ENCODE results near the gene ZNF74. TPM values are rescaled to one million over a fixed set of nuclear protein-coding genes. Genes with fewer than 3 reads are reported as not detected.

Gene ZNF74
- polyA plus RNA-seq, 1 donor from 2014 or later, result 75.6 TPM

DNA sequence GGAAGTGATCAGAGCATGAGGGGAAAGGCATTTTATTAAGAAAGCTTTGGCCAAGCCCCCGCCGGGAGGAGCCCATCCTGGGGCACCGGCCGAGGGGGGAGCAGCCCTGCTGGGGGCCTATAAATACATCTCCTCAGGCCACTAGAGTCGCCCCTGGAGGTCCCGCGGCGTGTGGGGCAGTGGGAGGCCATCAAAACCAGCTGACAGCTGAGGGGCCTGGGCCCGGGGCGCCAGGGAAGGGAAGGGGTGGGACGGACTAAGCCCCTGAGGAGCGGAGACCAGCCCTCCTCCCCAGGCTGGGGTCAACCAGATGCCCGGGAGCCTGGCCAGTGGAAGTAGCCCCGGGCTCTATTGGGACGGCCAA, 30.6 kb downstream of the ZNF74 start:
- H3K9me2 ChIP-seq (ENCODE audit: insufficient read depth, low read length), result no peaks in the 10 kb centered on the region
- H3K9ac ChIP-seq (ENCODE audit: low read length), result no peak overlapping the region
- H3K27me3 ChIP-seq (ENCODE audit: insufficient read depth, low read depth, low read length), result peaks cover 11% of the 10 kb centered on the region
- H4K20me1 ChIP-seq (ENCODE audit: insufficient read depth), result no peaks in the 10 kb centered on the region
- H3K79me2 ChIP-seq (replicated peaks; ENCODE audit: insufficient read depth, low read length), result no peaks in the 10 kb centered on the region
- no peaks in the 10 kb centered on the region for H3K9me3 ChIP-seq (ENCODE audit: low read length)
- no peak overlapping the region for H3K27ac ChIP-seq (ENCODE audit: low read length)
- no peak for TF ChIP-seq RAD21 (conservative IDR thresholded peaks at IDR 0.05)
- TF ChIP-seq EZH2 (IDR thresholded peaks at IDR 0.05; ENCODE audit: borderline replicate concordance, insufficient read depth, low read length, poor library complexity, severe bottlenecking), result no peak
- TF ChIP-seq POLR2AphosphoS5 (IDR thresholded peaks at IDR 0.05), result no peak
- TF ChIP-seq, protein P1, sequence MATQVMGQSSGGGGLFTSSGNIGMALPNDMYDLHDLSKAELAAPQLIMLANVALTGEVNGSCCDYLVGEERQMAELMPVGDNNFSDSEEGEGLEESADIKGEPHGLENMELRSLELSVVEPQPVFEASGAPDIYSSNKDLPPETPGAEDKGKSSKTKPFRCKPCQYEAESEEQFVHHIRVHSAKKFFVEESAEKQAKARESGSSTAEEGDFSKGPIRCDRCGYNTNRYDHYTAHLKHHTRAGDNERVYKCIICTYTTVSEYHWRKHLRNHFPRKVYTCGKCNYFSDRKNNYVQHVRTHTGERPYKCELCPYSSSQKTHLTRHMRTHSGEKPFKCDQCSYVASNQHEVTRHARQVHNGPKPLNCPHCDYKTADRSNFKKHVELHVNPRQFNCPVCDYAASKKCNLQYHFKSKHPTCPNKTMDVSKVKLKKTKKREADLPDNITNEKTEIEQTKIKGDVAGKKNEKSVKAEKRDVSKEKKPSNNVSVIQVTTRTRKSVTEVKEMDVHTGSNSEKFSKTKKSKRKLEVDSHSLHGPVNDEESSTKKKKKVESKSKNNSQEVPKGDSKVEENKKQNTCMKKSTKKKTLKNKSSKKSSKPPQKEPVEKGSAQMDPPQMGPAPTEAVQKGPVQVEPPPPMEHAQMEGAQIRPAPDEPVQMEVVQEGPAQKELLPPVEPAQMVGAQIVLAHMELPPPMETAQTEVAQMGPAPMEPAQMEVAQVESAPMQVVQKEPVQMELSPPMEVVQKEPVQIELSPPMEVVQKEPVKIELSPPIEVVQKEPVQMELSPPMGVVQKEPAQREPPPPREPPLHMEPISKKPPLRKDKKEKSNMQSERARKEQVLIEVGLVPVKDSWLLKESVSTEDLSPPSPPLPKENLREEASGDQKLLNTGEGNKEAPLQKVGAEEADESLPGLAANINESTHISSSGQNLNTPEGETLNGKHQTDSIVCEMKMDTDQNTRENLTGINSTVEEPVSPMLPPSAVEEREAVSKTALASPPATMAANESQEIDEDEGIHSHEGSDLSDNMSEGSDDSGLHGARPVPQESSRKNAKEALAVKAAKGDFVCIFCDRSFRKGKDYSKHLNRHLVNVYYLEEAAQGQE (IDR thresholded peaks at IDR 0.05; ENCODE audit: borderline replicate concordance), result no peak
- no peak for TF ChIP-seq EP300 (conservative IDR thresholded peaks at IDR 0.05; ENCODE audit: poor library complexity, severe bottlenecking)
- TF ChIP-seq TAF1 (IDR thresholded peaks at IDR 0.05; ENCODE audit: low read depth), result no peak
- TF ChIP-seq, protein P2, sequence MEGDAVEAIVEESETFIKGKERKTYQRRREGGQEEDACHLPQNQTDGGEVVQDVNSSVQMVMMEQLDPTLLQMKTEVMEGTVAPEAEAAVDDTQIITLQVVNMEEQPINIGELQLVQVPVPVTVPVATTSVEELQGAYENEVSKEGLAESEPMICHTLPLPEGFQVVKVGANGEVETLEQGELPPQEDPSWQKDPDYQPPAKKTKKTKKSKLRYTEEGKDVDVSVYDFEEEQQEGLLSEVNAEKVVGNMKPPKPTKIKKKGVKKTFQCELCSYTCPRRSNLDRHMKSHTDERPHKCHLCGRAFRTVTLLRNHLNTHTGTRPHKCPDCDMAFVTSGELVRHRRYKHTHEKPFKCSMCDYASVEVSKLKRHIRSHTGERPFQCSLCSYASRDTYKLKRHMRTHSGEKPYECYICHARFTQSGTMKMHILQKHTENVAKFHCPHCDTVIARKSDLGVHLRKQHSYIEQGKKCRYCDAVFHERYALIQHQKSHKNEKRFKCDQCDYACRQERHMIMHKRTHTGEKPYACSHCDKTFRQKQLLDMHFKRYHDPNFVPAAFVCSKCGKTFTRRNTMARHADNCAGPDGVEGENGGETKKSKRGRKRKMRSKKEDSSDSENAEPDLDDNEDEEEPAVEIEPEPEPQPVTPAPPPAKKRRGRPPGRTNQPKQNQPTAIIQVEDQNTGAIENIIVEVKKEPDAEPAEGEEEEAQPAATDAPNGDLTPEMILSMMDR (IDR thresholded peaks at IDR 0.05; ENCODE audit: poor library complexity, severe bottlenecking), result no peak
- no peak for TF ChIP-seq SMC3 (conservative IDR thresholded peaks at IDR 0.05; ENCODE audit: poor library complexity)
- TF ChIP-seq MXI1 (conservative IDR thresholded peaks at IDR 0.05; ENCODE audit: poor library complexity, severe bottlenecking), result no peak
- H3K4me3 ChIP-seq (ENCODE audit: low read length), result no peak overlapping the region
- no peaks in the 10 kb centered on the region for H3F3A ChIP-seq (ENCODE audit: insufficient read depth, low read length, poor library complexity, severe bottlenecking)
- no peak overlapping the region for H2AFZ ChIP-seq (ENCODE audit: low read depth, low read length)
- H3K36me3 ChIP-seq (ENCODE audit: insufficient read depth, low read length), result no peaks in the 10 kb centered on the region
- H3K4me2 ChIP-seq (ENCODE audit: low read length), result no peak overlapping the region

DNA sequence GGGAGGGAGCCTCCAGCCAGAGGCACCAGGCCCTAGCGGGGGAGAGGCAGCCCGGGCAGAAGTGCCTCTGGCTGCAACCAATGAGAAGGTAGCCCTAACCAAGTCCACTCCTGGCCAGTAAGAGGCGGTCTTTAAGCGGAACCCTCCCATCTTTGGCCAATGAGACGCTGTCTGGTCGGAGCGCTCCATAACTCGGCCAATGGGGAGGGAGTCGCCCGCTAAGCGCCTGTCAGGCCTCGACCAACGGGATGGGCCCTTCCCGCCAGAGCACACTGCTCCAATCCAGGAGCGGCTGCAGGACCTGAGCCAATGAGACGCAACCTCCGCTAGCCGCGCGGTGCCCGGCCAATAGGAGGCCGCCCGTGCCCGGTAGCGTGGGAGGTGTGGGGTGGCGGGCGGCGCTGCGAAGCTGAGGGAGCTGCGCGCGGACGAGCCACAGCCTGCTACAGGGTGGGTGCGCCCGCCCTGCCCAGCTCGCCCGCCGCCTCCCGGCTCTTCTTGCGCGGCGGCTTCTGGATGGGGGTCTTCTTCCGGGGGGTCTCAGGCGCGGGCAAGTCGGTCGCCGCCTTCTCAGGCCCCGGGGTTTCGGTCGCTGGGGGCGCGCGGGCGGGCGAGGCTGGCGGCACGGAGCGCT, 31.1 kb downstream of the ZNF74 start:
- no peak for TF ChIP-seq TAF1 (IDR thresholded peaks at IDR 0.05; ENCODE audit: low read depth)
- H3K27me3 ChIP-seq (ENCODE audit: insufficient read depth, low read depth, low read length), result peaks cover 16% of the 10 kb centered on the region
- no peak overlapping the region for H3K9ac ChIP-seq (ENCODE audit: low read length)
- no peaks in the 10 kb centered on the region for H4K20me1 ChIP-seq (ENCODE audit: insufficient read depth)
- no peak overlapping the region for H3K27ac ChIP-seq (ENCODE audit: low read length)
- H3K4me3 ChIP-seq (ENCODE audit: low read length), result no peak overlapping the region
- no peaks in the 10 kb centered on the region for H3K79me2 ChIP-seq (replicated peaks; ENCODE audit: insufficient read depth, low read length)
- H2AFZ ChIP-seq (ENCODE audit: low read depth, low read length), result no peak overlapping the region
- no peaks in the 10 kb centered on the region for H3K36me3 ChIP-seq (ENCODE audit: insufficient read depth, low read length)
- no peaks in the 10 kb centered on the region for H3K9me2 ChIP-seq (ENCODE audit: insufficient read depth, low read length)
- H3K9me3 ChIP-seq (ENCODE audit: low read length), result no peaks in the 10 kb centered on the region
- no peak overlapping the region for H3K4me2 ChIP-seq (ENCODE audit: low read length)
- H3F3A ChIP-seq (ENCODE audit: insufficient read depth, low read length, poor library complexity, severe bottlenecking), result no peaks in the 10 kb centered on the region

All from neural cell (in vitro differentiated cells).